Caco-2 (cell line): ENCODE data around the gene INTS6L. TPM values are rescaled to one million over a fixed set of nuclear protein-coding genes. Genes with fewer than 3 reads are reported as not detected.

Experiments used
- BruUV-seq: library from RNA; stranded (reverse); fragments of 400-500 nt; replicated peaks from 2 replicates; lab custom pipeline; 2021; lab: Mats Ljungman, UMichigan
- CTCF ChIA-PET: fragments of 300-600 bp; sonication (Branson Sonifier 250); formaldehyde crosslinking; loops from one replicate; lab custom pipeline; 2022; ENCODE audit warnings: antibody characterized with exemption; lab: Charles Lee
- POLR2A ChIA-PET: fragments of 300-600 bp; sonication (Branson Sonifier 250); formaldehyde crosslinking; loops from one replicate; lab custom pipeline; 2022; ENCODE audit warnings: antibody characterized with exemption; lab: Charles Lee
- DNase-seq, 2 experiments: peaks; one replicate each; pipeline versions ENCODE4 v3.0.0 to v3.0.0-alpha.2; 2020 to 2022
- H3K27me3 ChIP-seq: replicated peaks from 2 replicates; pipeline ENCODE4 v1.6.0; 2011; ENCODE audit warnings: low read length; ENCODE audit not compliant: control insufficient read depth, insufficient read depth
- H3K36me3 ChIP-seq: 2 replicates; pipeline ENCODE4 v1.5.1; 2011; ENCODE audit warnings: low read length; ENCODE audit not compliant: control insufficient read depth, insufficient read depth
- H3K4me1 ChIP-seq: fragments of 250-450 bp; sonication (Bioruptor Pico); 2 replicates; pipeline ENCODE4 v1.5.1; 2020; ENCODE audit warnings: mild to moderate bottlenecking
- H3K4me3 ChIP-seq: 2 replicates; pipeline ENCODE4 v1.5.1; 2011; ENCODE audit warnings: low read depth, mild to moderate bottlenecking, control low read depth, low read length
- H3K9me3 ChIP-seq: fragments of 250-450 bp; sonication (Bioruptor Pico); 2 replicates; pipeline ENCODE4 v1.5.1; 2020; ENCODE audit warnings: mild to moderate bottlenecking, moderate library complexity
- H3K27ac Mint-ChIP-seq: one replicate; pipeline ENCODE4 v1.8.0; 2022; ENCODE audit warnings: mixed read lengths; ENCODE audit not compliant: unreplicated experiment
- H3K27me3 Mint-ChIP-seq: one replicate; pipeline ENCODE4 v1.8.0; 2022; ENCODE audit warnings: mixed read lengths; ENCODE audit not compliant: insufficient read depth, unreplicated experiment
- H3K36me3 Mint-ChIP-seq: one replicate; pipeline ENCODE4 v1.8.0; 2022; ENCODE audit warnings: mild to moderate bottlenecking, mixed read lengths; ENCODE audit not compliant: insufficient read depth, unreplicated experiment
- H3K4me1 Mint-ChIP-seq: one replicate; pipeline ENCODE4 v1.8.0; 2022; ENCODE audit warnings: low read depth, mixed read lengths; ENCODE audit not compliant: unreplicated experiment
- H3K4me3 Mint-ChIP-seq: one replicate; pipeline ENCODE4 v1.8.0; 2022; ENCODE audit warnings: mild to moderate bottlenecking, moderate library complexity, mixed read lengths; ENCODE audit not compliant: unreplicated experiment
- H3K9me3 Mint-ChIP-seq: one replicate; pipeline ENCODE4 v1.8.0; 2022; ENCODE audit warnings: mixed read lengths; ENCODE audit not compliant: unreplicated experiment
- CTCF ChIP-seq, 2 experiments: fragments of 200-600 bp in 1 of 2; IDR thresholded peaks; 1 replicate in 1 of 2; 2 replicates in 1 of 2; pipeline versions ENCODE4 v1.5.1 to v1.8.0; 2011 to 2022; ENCODE audit warnings: antibody characterized with exemption in 1 of 2, control low read depth in 1 of 2, inconsistent platforms in 1 of 2, low read depth in 1 of 2, low read length in 1 of 2, mild to moderate bottlenecking in 1 of 2, moderate library complexity in 1 of 2; ENCODE audit not compliant: insufficient read depth in 1 of 2, severe bottlenecking in 1 of 2, unreplicated experiment in 1 of 2
- intact Hi-C: fragments of 100-400 bp; cut with micrococcal nuclease; formaldehyde crosslinking; loops from one replicate; pipeline ENCODE4 v1.10.0; 2022; ENCODE audit not compliant: unreplicated experiment
- total RNA-seq: library from RNA; stranded (reverse); gene quantifications from 2 replicates; pipeline ENCODE4 v1.2.3, GENCODE V29; 2022

INTS6L gene
- total RNA-seq, 1 experiment from 2014 or later, result 0.61 TPM

- H3K36me3 Mint-ChIP-seq, result no peaks in the 10 kb centered on the region
- no peak overlapping the region for H3K4me3 Mint-ChIP-seq
- intact Hi-C loops, result no loop called here
Observed at GRCh38 chrX:135572436-135572835, 52.0 kb downstream of the INTS6L start.

GRCh38 chrX:135581496-135581895 is 61.0 kb downstream of the INTS6L start:
- TF ChIP-seq CTCF (IDR thresholded peaks at IDR 0.05; ENCODE audit: insufficient read depth in 1 of 2, low read depth in 1 of 2, low read length in 1 of 2, severe bottlenecking in 1 of 2, unreplicated experiment in 1 of 2), result no peak
- no peak overlapping the region for H3K27ac Mint-ChIP-seq
- no peaks in the 10 kb centered on the region for H3K36me3 Mint-ChIP-seq
- no peaks in the 10 kb centered on the region for H3K9me3 ChIP-seq
- BruUV-seq, result no TSS peak
- no peaks in the 10 kb centered on the region for H3K36me3 ChIP-seq
- no peak overlapping the region for H3K4me3 ChIP-seq
- ChIA-PET CTCF (no interaction called here), POLR2A (no interaction called here)
- no peak for DNase-seq
- no peaks in the 10 kb centered on the region for H3K4me1 Mint-ChIP-seq
- H3K27me3 Mint-ChIP-seq, result peaks cover 3% of the 10 kb centered on the region
- no peak overlapping the region for H3K4me3 Mint-ChIP-seq
- intact Hi-C loops, result no loop called here
- H3K4me1 ChIP-seq, result no peaks in the 10 kb centered on the region
- no peaks in the 10 kb centered on the region; the same call in 1 of the 2 replicates for H3K27me3 ChIP-seq
- no peaks in the 10 kb centered on the region for H3K9me3 Mint-ChIP-seq

More at GRCh38 chrX:135572436-135572835, 52.0 kb downstream of the INTS6L start:
- Histone ChIP-seq H3K4me3 (no peak overlapping the region), H3K36me3 (no peaks in the 10 kb centered on the region), H3K4me1 (no peaks in the 10 kb centered on the region), H3K9me3 (no peaks in the 10 kb centered on the region), H3K27me3 (no peaks in the 10 kb centered on the region)
- no peak for TF ChIP-seq CTCF (IDR thresholded peaks at IDR 0.05; ENCODE audit: insufficient read depth in 1 of 2, low read depth in 1 of 2, low read length in 1 of 2, severe bottlenecking in 1 of 2, unreplicated experiment in 1 of 2)
- Mint-ChIP-seq H3K27me3 (no peaks in the 10 kb centered on the region), H3K4me1 (no peaks in the 10 kb centered on the region), H3K9me3 (no peaks in the 10 kb centered on the region), H3K27ac (no peak overlapping the region)
- no peak for DNase-seq
- POLR2A ChIA-PET, result no interaction called here
- CTCF ChIA-PET, result no interaction called here
- no TSS peak for BruUV-seq

- Mint-ChIP-seq H3K36me3 (no peaks in the 10 kb centered on the region), H3K4me3 (no peak overlapping the region), H3K9me3 (no peaks in the 10 kb centered on the region), H3K4me1 (no peaks in the 10 kb centered on the region), H3K27ac (no peak overlapping the region), H3K27me3 (peaks cover 3% of the 10 kb centered on the region)
- DNase-seq, result no peak
- Histone ChIP-seq H3K4me3 (no peak overlapping the region), H3K27me3 (no peaks in the 10 kb centered on the region), H3K4me1 (no peaks in the 10 kb centered on the region), H3K9me3 (no peaks in the 10 kb centered on the region), H3K36me3 (no peaks in the 10 kb centered on the region)
- intact Hi-C loops, result no loop called here
- TF ChIP-seq CTCF (IDR thresholded peaks at IDR 0.05; ENCODE audit: insufficient read depth in 1 of 2, low read depth in 1 of 2, low read length in 1 of 2, severe bottlenecking in 1 of 2, unreplicated experiment in 1 of 2), result no peak
- CTCF ChIA-PET, result no interaction called here
- no TSS peak for BruUV-seq
- POLR2A ChIA-PET, result no interaction called here
Observed at GRCh38 chrX:135585153-135585552, 64.7 kb downstream of the INTS6L start.
